KG1 (cell line): ENCODE data around the gene ISOC1.

Source experiments
- DNase-seq: peaks from one replicate; lab custom pipeline; 2025; lab: John Stamatoyannopoulos, UW

The ISOC1 gene

GRCh38 chr5:129094924-129095899 is 663 bp downstream of the ISOC1 start:
- peak; percentile 5 for DNase-seq

DNA sequence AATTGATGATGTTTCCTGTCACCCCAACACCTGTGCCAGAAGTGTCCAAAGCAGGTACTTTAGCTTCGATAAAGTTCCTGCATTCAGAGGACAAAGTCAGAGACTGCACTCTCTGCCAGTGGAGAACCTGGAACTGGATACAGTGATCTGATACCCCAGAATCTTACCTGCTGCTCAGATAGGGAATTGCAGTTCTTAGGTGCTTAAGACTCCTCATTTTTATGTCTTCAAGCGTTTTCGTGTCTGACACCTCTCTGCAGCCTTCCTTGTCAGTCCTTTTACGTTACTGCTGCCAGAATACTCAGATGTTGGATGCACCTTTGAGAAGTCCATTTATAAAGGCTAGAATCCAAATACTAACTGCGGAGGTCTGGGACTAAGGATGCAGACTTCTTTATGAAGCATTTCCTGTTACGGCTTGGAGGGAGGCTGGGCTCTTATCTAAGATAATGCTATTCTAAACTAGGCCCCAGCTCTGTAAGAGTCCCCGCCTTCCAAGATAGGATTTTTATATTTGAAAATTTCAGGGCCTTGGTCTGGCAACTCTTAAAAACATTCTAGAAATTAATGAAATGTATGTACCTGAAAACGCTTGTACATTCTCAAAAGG is 1.9 kb downstream of the ISOC1 start:
- DNase-seq, result no peak

DNA sequence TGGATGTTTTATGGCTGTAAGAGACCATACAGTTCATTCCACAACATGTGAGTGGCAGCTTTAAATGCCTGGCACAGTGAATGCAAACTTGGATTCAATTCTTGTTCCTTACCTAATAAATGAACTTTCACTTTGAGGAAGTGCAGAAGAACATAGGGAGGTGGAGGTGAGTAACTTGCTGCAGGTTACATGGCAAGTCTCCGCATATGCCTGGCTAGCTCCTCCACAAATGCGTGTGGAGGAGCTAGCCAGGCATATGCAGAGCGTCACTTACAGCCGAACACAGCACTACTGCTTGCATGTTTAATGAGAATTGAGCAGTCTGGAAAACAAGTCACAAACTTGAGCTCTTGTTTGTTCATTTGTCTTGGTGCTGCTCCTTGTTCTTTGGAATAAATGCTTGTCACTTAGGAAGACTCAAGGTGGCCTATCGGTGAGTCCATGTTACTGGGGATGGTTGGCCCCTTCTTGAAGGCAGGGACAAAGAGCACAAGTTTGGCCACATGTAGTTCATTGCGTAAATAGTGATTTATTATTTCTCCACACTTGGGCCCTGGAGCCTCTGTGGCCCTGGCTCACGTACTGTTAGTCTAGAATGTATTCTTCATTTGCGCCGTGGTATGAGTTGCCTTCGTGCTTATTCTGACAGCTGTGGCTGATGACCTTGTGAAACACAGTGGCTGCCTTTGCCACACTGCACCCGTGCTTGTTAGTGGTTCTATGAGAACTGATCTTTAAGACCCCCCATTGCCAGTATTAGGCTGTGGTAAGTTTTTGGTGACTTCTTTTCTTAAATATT is 3.1 kb downstream of the ISOC1 start:
- no peak for DNase-seq

GRCh38 chr5:129098488-129099183 is 4.1 kb downstream of the ISOC1 start:
- DNase-seq, result no peak

DNA sequence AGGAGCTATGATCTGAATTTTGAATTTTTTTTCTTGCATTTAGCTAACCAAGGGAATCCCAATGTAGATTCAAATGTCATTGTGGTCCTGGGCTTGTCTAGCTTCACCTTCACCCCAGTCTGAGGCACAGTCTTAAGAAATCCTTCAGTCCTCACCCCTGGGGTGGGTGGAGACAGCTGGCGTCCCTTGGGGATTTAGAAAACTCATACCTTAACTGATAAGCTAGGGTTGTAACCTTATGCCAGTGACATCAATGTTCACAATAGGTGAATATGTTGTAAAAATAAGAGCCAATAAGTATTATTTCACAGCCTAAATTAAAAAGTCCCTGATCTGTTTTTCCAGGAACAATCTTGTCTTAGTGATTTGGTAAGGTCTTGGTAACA is 4.6 kb downstream of the ISOC1 start:
- no peak for DNase-seq

GRCh38 chr5:129101794-129102193 is 7.2 kb downstream of the ISOC1 start:
- no peak for DNase-seq

- DNase-seq, result no peak
Observed at GRCh38 chr5:129103397-129103796, 8.8 kb downstream of the ISOC1 start.

GRCh38 chr5:129104915-129105455 is 10.4 kb downstream of the ISOC1 start:
- DNase-seq, result no peak

- DNase-seq, result no peak
Observed at GRCh38 chr5:129107637-129108036, 13.1 kb downstream of the ISOC1 start.

GRCh38 chr5:129110742-129111141 is 16.2 kb downstream of the ISOC1 start:
- DNase-seq, result no peak

GRCh38 chr5:129111351-129111750 is 16.8 kb downstream of the ISOC1 start:
- DNase-seq, result no peak

DNA sequence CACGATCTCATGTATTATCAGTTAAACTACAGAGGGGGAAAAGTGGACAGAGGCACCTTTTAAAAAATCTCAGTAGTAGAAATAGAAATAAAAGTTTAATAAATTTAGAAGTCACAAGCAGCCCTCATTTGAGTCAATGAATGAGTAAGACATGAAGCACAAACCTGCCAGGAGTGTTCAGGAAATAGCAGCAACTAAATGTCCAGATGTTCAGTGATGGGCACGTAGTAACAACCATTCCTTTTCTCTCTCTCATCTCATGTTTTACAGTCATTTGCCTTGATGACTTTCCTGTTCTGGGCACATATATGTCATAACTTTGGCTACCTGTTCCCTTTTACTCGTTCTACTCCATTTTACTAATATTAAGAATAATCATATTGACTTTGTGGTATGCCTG is 17.7 kb downstream of the ISOC1 start:
- no peak for DNase-seq

GRCh38 chr5:129113867-129114266 is 19.3 kb downstream of the ISOC1 start:
- DNase-seq, result no peak

GRCh38 chr5:129114539-129115193 is 20.1 kb downstream of the ISOC1 start:
- no peak for DNase-seq

DNA sequence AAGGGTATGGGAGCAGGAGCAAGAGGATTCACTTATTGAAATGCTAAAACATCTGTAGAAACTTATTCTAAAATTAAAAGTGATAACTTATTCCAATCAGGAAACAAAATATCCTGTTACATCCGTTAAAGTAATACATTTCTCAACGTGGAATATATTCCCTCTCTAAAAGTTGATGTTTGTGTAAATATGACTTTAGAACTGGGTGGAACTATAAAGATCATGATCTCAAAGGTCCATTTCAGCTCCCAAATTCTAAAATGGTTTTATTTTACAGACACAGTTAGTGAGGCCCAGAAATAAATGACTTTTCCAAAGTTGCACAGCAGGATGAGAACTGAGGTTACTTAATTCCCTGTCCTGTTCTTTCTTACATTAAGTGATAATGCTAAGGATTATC is 21.1 kb downstream of the ISOC1 start:
- DNase-seq, result no peak

DNA sequence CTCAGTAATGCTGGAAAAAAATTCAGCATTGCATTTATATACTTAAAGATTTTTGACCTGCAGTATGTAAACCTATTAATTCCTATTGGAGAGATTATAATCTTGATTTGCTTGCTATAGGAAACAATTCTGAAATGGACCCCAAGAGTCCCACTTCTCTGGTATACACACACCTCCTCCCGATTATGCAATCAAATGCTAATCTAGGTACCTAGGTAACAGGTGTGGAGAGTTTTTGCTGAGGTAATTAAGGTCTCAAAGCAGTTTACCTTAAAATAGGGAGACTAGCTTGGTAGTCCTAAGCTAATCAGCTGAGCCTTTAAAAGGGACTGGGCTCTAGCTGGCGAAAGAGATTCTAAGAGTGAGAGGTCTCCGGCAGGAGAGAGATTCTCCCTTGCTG is 22.2 kb downstream of the ISOC1 start:
- DNase-seq, result no peak

GRCh38 chr5:129118405-129118804 is 23.9 kb downstream of the ISOC1 start:
- no peak for DNase-seq

- DNase-seq, result no peak
Observed at GRCh38 chr5:129118826-129119225, 24.3 kb downstream of the ISOC1 start.

- DNase-seq, result no peak
Observed at GRCh38 chr5:129120158-129120581, 25.6 kb downstream of the ISOC1 start.

GRCh38 chr5:129122560-129122959 is 28.0 kb downstream of the ISOC1 start:
- no peak for DNase-seq

GRCh38 chr5:129124608-129125007 is 30.1 kb downstream of the ISOC1 start:
- DNase-seq, result no peak
